Measurements from ENCODE around the gene STAB2.

- TF ChIP-seq EZH2 (IDR thresholded peaks at IDR 0.05) (no peak), POLR2AphosphoS5 (IDR thresholded peaks at IDR 0.05; ENCODE audit: borderline replicate concordance, low read depth, low read length) (no peak)
Measured at GRCh38 chr12:103542078-103542477, 45.0 kb upstream of the STAB2 start.
